SK-N-DZ (cell line): ENCODE results near the gene ZBTB26.
"Not testable (repeated sequence)": the region's sequence is repeated elsewhere in the genome, so short reads cannot be mapped to it uniquely, and the experiment has no call there.

Source experiments
- DNase-seq: peaks from one replicate; pipeline ENCODE4 v3.0.0-alpha.2; 2015; ENCODE audit warnings: low spot score
- small RNA-seq, 2 experiments: library from RNA; depleted of rRNA; stranded (forward); fragments of <200 nt; gene quantifications; one replicate each; pipeline ENCODE3, GENCODE V24; 2014

ZBTB26 gene

GRCh38 chr9:122929796-122930354 is 1.4 kb downstream of the ZBTB26 start:
- no peak for DNase-seq

- no peak for DNase-seq
These were observed 7.4 kb downstream of the ZBTB26 start for GRCh38 chr9:122923947-122924346.

- DNase-seq, result no peak
These were observed 8.6 kb downstream of the ZBTB26 start for GRCh38 chr9:122922713-122923112.

GRCh38 chr9:122918310-122918709 is 13.0 kb downstream of the ZBTB26 start:
- DNase-seq, result no peak

- peak; percentile 89 for DNase-seq
These were observed 18.2 kb downstream of the ZBTB26 start, which contains the start of gene ZBTB6 for GRCh38 chr9:122912964-122913673. Gene ZBTB6, minus strand, starts transcription at chr9:122913323. Its CDS starts 1,251 bp downstream, at chr9:122912072.

- DNase-seq, result no peak
These were observed 18.7 kb downstream of the ZBTB26 start for GRCh38 chr9:122912671-122912963.

- not testable (repeated sequence) for DNase-seq
These were observed 25.2 kb downstream of the ZBTB26 start for GRCh38 chr9:122906122-122906521.

GRCh38 chr9:122904823-122905710 is 26.2 kb downstream of the ZBTB26 start, which contains the start of gene RC3H2:
Gene RC3H2, minus strand, starts transcription at chr9:122905359. Its CDS starts 7,850 bp downstream, at chr9:122897509.
- peak; percentile 100 for DNase-seq

- DNase-seq, result peak; percentile 55
These were observed 26.9 kb downstream of the ZBTB26 start for GRCh38 chr9:122904466-122904822.

GRCh38 chr9:122900791-122901190 is 30.5 kb downstream of the ZBTB26 start:
- no peak for DNase-seq

GRCh38 chr9:122897969-122898368 is 33.3 kb downstream of the ZBTB26 start:
- no peak for DNase-seq

GRCh38 chr9:122888480-122888879 is 42.8 kb downstream of the ZBTB26 start:
- no peak for DNase-seq

- no peak for DNase-seq
These were observed 48.2 kb downstream of the ZBTB26 start for GRCh38 chr9:122883125-122883524.

GRCh38 chr9:122879443-122879842 is 51.9 kb downstream of the ZBTB26 start:
- no peak for DNase-seq

- DNase-seq, result no peak
These were observed 55.8 kb downstream of the ZBTB26 start for GRCh38 chr9:122875523-122875922.

- DNase-seq, result not testable (repeated sequence)
These were observed 64.0 kb downstream of the ZBTB26 start for GRCh38 chr9:122867276-122867675.

- DNase-seq, result no peak
These were observed 65.2 kb downstream of the ZBTB26 start for GRCh38 chr9:122866079-122866478.

Small RNA genes lying within 50 kb of the gene (small RNA-seq; reads per million reads assigned to genes)
- 0 to 0.13 reads per million in 2 experiments for gene RNY1P15
- 49.7 to 349 reads per million in 2 experiments for gene SNORD90
